Endothelial cell of umbilical vein (primary cell): ENCODE measurements around the gene ARID1B. TPM values are rescaled to one million over a fixed set of nuclear protein-coding genes. Genes with fewer than 3 reads are reported as not detected.

Experiments
- BruUV-seq: library from RNA; stranded (reverse); fragments of 400-500 nt; replicated peaks from 2 replicates; lab custom pipeline; 2021; lab: Mats Ljungman, UMichigan
- CTCF ChIA-PET: fragments of 300-600, 350-600 bp; sonication (Branson Sonifier 250); formaldehyde crosslinking; loops from one replicate; lab custom pipeline; 2021; ENCODE audit warnings: antibody characterized with exemption, inconsistent platforms; lab: Charles Lee
- POLR2A ChIA-PET: fragments of 300-600, 350-600 bp; sonication (Branson Sonifier 250); formaldehyde crosslinking; loops from one replicate; lab custom pipeline; 2021; ENCODE audit warnings: antibody characterized with exemption, inconsistent platforms; lab: Charles Lee
- DNase-seq: peaks from one replicate; pipeline ENCODE4 v3.0.0-alpha.2; 2011; ENCODE audit warnings: low read depth, low spot score
- FAIRE-seq: peaks from 2 replicates; lab custom pipeline; 2011; peaks lifted over from hg19 to GRCh38; lab: Jason Lieb, UNC
- H2AFZ ChIP-seq: 2 replicates; pipeline ENCODE4 v1.6.0; 2012; ENCODE audit warnings: low read depth, low read length, control low read depth, inconsistent platforms
- H3K27ac ChIP-seq: 2 replicates; pipeline ENCODE4 v1.5.1; 2011; ENCODE audit warnings: low read depth, mild to moderate bottlenecking, control low read depth, low read length, moderate library complexity; ENCODE audit not compliant: insufficient read depth
- H3K27me3 ChIP-seq, 2 experiments: 2 replicates each; pipeline versions ENCODE4 v1.6.0 to v1.6.1; 2011; ENCODE audit warnings: low read length in 2 of 2, mixed read lengths in 1 of 2; ENCODE audit not compliant: control insufficient read depth in 2 of 2, insufficient read depth in 2 of 2
- H3K36me3 ChIP-seq, 2 experiments: 2 replicates in 1 of 2; 3 replicates in 1 of 2; pipeline ENCODE4 v1.5.1; 2011; ENCODE audit warnings: low read length in 2 of 2, mild to moderate bottlenecking in 1 of 2, moderate library complexity in 1 of 2; ENCODE audit not compliant: control insufficient read depth in 2 of 2, insufficient read depth in 2 of 2; ENCODE audit errors: extremely low read depth in 1 of 2
- H3K4me1 ChIP-seq: 3 replicates; pipeline ENCODE4 v1.5.1; 2011; ENCODE audit warnings: mild to moderate bottlenecking, low read length; ENCODE audit not compliant: control insufficient read depth, insufficient read depth; ENCODE audit errors: extremely low read depth
- H3K4me2 ChIP-seq: 2 replicates; pipeline ENCODE4 v1.6.1; 2011; ENCODE audit warnings: low read length, control low read depth, mixed read lengths; ENCODE audit not compliant: insufficient read depth
- H3K4me3 ChIP-seq, 3 experiments: fragments of 200-600 bp in 1 of 3; sonication (generic), shearing (Covaris generic) in 1 of 3; replicated peaks in 1 of 3; 2 replicates each; pipeline ENCODE4 v1.5.1; 2011 to 2016; ENCODE audit warnings: control low read depth in 3 of 3, low read length in 3 of 3, mild to moderate bottlenecking in 2 of 3, inconsistent platforms in 1 of 3, low read depth in 1 of 3, moderate library complexity in 1 of 3; ENCODE audit not compliant: insufficient read depth in 1 of 3
- H3K79me2 ChIP-seq: 2 replicates; pipeline ENCODE4 v1.6.0; 2012; ENCODE audit warnings: low read length, inconsistent platforms; ENCODE audit not compliant: control insufficient read depth, insufficient read depth
- H3K9ac ChIP-seq: replicated peaks from 2 replicates; pipeline ENCODE3; 2011; ENCODE audit warnings: low read length, control low read depth; ENCODE audit not compliant: insufficient read depth; ENCODE audit errors: extremely low read depth
- H3K9me1 ChIP-seq: replicated peaks from 3 replicates; pipeline ENCODE4 v1.6.0; 2011; ENCODE audit warnings: mild to moderate bottlenecking, low read length; ENCODE audit not compliant: control insufficient read depth, insufficient read depth; ENCODE audit errors: extremely low read depth
- H3K9me3 ChIP-seq: replicated peaks from 2 replicates; pipeline ENCODE4 v1.5.1; 2012; ENCODE audit warnings: low read length, inconsistent platforms; ENCODE audit not compliant: control insufficient read depth, insufficient read depth
- H4K20me1 ChIP-seq: replicated peaks from 2 replicates; pipeline ENCODE3; 2011; ENCODE audit warnings: mild to moderate bottlenecking, low read length; ENCODE audit not compliant: control insufficient read depth, insufficient read depth; ENCODE audit errors: extremely low read depth
- CTCF ChIP-seq, 2 donors: IDR thresholded peaks; 1 replicate in 1 of 2; 2 replicates in 1 of 2; pipeline ENCODE4 v1.5.1; 2011; ENCODE audit warnings: low read length in 2 of 2, mild to moderate bottlenecking in 2 of 2, moderate library complexity in 2 of 2, control low read depth in 1 of 2, inconsistent platforms in 1 of 2, low read depth in 1 of 2; ENCODE audit not compliant: insufficient read depth in 1 of 2; ENCODE audit errors: extremely low read depth in 1 of 2
- POLR2AphosphoS5 ChIP-seq: IDR thresholded peaks from 2 replicates; pipeline ENCODE4 v1.6.1; 2012; ENCODE audit warnings: low read depth, mild to moderate bottlenecking, control low read depth, low read length, moderate library complexity; ENCODE audit not compliant: insufficient read depth
- dilution Hi-C: fragments of 300-500 bp; cut with MboI; formaldehyde crosslinking; loops from one replicate; pipeline ENCODE4 v1.15.0; 2019; ENCODE audit warnings: low sequenced_read_pairs; ENCODE audit not compliant: extremely low pct_ligation_motif_present
- intact Hi-C: fragments of 100-400 bp; cut with micrococcal nuclease; formaldehyde crosslinking; loops from one replicate; pipeline ENCODE4 v1.10.0; 2022
- polyA plus RNA-seq, 4 experiments: library from polyadenylated mRNA; depleted of rRNA in 3 of 4; stranded (reverse) in 3 of 4; unstranded in 1 of 4; fragments of >200 nt; gene quantifications; 2 replicates each; pipeline versions ENCODE4 v1.2.1 to v1.2.3, GENCODE V29; 2011 to 2012; ENCODE audit warnings: missing spikeins in 1 of 4
- total RNA-seq: library from RNA; stranded (reverse); gene quantifications from 2 replicates; pipeline ENCODE4 v1.2.3, GENCODE V29; 2021

Gene ARID1B
- total and polyA plus RNA-seq, 2 donors (not counting 3 experiments of a cell fraction or from before 2014, with no cell fraction given) = 21.8 to 89.5 TPM

- Histone ChIP-seq H3K9ac (no peak overlapping the region), H3K36me3 (no peaks in the 10 kb centered on the region), H4K20me1 (no peaks in the 10 kb centered on the region), H2AFZ (no peak overlapping the region), H3K27ac (no peak overlapping the region), H3K9me1 (no peaks in the 10 kb centered on the region), H3K4me2 (no peak overlapping the region), H3K9me3 (no peaks in the 10 kb centered on the region), H3K4me3 (no peak overlapping the region), H3K79me2 (no peaks in the 10 kb centered on the region), H3K4me1 (no peaks in the 10 kb centered on the region), H3K27me3 (peaks cover 0 to 2% of the 10 kb centered on the region in 2 experiments)
- FAIRE-seq = no peak
- BruUV-seq = no TSS peak
- ChIA-PET CTCF (interaction anchor here (1.4 to 1.6 kb wide), 3 partner anchors 18 to 26 kb away, joined by 3 to 6 read pairs (median 4); partner anchors contain the start of gene ARID1B), POLR2A (no interaction called here)
- DNase-seq = no peak
- dilution Hi-C loops = no loop called here
- intact Hi-C loops = no loop called here
- TF ChIP-seq POLR2AphosphoS5 = no peak
- peak in 1 of 2 donors; percentile 5 for TF ChIP-seq CTCF (IDR thresholded peaks at IDR 0.05; ENCODE audit: extremely low read depth in 1 of 2, insufficient read depth in 1 of 2, low read depth in 1 of 2, low read length in 2 of 2)
These were observed 24.4 kb upstream of the ARID1B start for GRCh38 chr6:156752666-156753301.
